K562 (cell line): ENCODE measurements around the gene ETV3L. TPM values are rescaled to one million over a fixed set of nuclear protein-coding genes. Genes with fewer than 3 reads are reported as not detected.
A peak's percentile ranks its signal among the peaks of the same experiment; 100 is the strongest.

Experiments used
- BCOR ChIP-seq: fragments of 450-650 bp; IDR thresholded peaks from 2 replicates; pipeline ENCODE4 v1.6.1; 2016
- ELF1 ChIP-seq: fragments of 200-800 bp; sonication (Bioruptor generic); IDR thresholded peaks from 2 replicates; pipeline ENCODE4 v1.6.1; 2016; ENCODE audit warnings: missing genetic modification characterization, missing compliant biosample characterization
- FOXA1 ChIP-seq: fragments of 450-650 bp; IDR thresholded peaks from 2 replicates; pipeline ENCODE4 v1.6.1; 2016; ENCODE audit warnings: mild to moderate bottlenecking, borderline replicate concordance
- HDAC6 ChIP-seq: IDR thresholded peaks from 2 replicates; pipeline ENCODE4 v1.6.1; 2012; ENCODE audit warnings: low read depth, mild to moderate bottlenecking, control low read depth, inconsistent platforms, low read length, moderate library complexity
- HMG20B ChIP-seq: fragments of 250-450 bp; sonication (Bioruptor Pico); IDR thresholded peaks from 2 replicates; pipeline ENCODE4 v1.5.0; 2021; ENCODE audit warnings: mild to moderate bottlenecking
- NFIC ChIP-seq: fragments of 450-650 bp; IDR thresholded peaks from 2 replicates; pipeline ENCODE4 v1.6.1; 2017; ENCODE audit warnings: mild to moderate bottlenecking, inconsistent platforms
- TBP ChIP-seq: optimal IDR thresholded peaks from 2 replicates; pipeline ENCODE3; 2011; ENCODE audit warnings: low read depth, low read length, improper control_type of control experiment
- TCF7 ChIP-seq: sonication (generic); IDR thresholded peaks from 2 replicates; pipeline ENCODE4 v1.6.1; 2016; ENCODE audit warnings: antibody characterized with exemption, borderline replicate concordance
- ZNF76 ChIP-seq: fragments of 250-450 bp; sonication (Bioruptor Pico); IDR thresholded peaks from 2 replicates; pipeline ENCODE4 v1.4.0; 2020; ENCODE audit warnings: mild to moderate bottlenecking, moderate library complexity, borderline replicate concordance
- ZNF778 ChIP-seq: fragments of 450-650 bp; formaldehyde crosslinking; IDR thresholded peaks from 2 replicates; pipeline ENCODE4 v1.4.0; 2020; ENCODE audit warnings: mild to moderate bottlenecking, moderate library complexity
- ZNF830 ChIP-seq: fragments of 250-450 bp; sonication (Bioruptor Pico); IDR thresholded peaks from 2 replicates; pipeline ENCODE4 v1.5.0; 2021; ENCODE audit warnings: mild to moderate bottlenecking
- polyA plus RNA-seq, 8 experiments: library from polyadenylated mRNA; depleted of rRNA in 4 of 8; stranded (reverse) in 5 of 8; unstranded in 3 of 8; fragments of >200 nt; fragmentation: Nextera tagmentation in 2 of 8; fragmentation: Illumina TruSeq in 1 of 8; extraction: Ambion mirVana in 2 of 8; extraction: Trizol in 1 of 8; gene quantifications; 2 replicates each; pipeline versions ENCODE4 v1.2.1 to v1.2.3, GENCODE V29; 2011 to 2014; ENCODE audit warnings: inconsistent platforms in 1 of 8, missing spikeins in 1 of 8
- total RNA-seq, 7 experiments: library from RNA; depleted of rRNA in 6 of 7; stranded (reverse); fragments of >200 nt in 6 of 7; fragmentation: Illumina TruSeq in 2 of 7; extraction: Trizol in 2 of 7; gene quantifications; 2 replicates each; pipeline versions ENCODE4 v1.2.1 to v1.2.3, GENCODE V29; 2011 to 2021; ENCODE audit warnings: low replicate concordance in 1 of 7
- TF ChIP-seq, protein P1 (sequence below), 2 experiments: fragments of 450-650 bp; IDR thresholded peaks; 2 replicates each; pipeline ENCODE4 v1.6.1; 2016; ENCODE audit warnings: mild to moderate bottlenecking in 2 of 2, borderline replicate concordance in 1 of 2, low read depth in 1 of 2, moderate library complexity in 1 of 2
- TF ChIP-seq, protein P2 (sequence below): sonication (generic); formaldehyde crosslinking; IDR thresholded peaks from 2 replicates; pipeline ENCODE4 v1.8.1; 2023; ENCODE audit warnings: mild to moderate bottlenecking, missing genetic modification reagents
- TF ChIP-seq, protein P3 (sequence below), 2 experiments: IDR thresholded peaks in 1 of 2; conservative IDR thresholded peaks in 1 of 2; 2 replicates each; pipeline ENCODE4 v1.6.1; 2016; ENCODE audit warnings: low read depth in 2 of 2, mild to moderate bottlenecking in 1 of 2, missing compliant biosample characterization in 1 of 2, missing genetic modification characterization in 1 of 2, moderate library complexity in 1 of 2

Gene ETV3L
- total and polyA plus RNA-seq, 9 of the 15 experiments (the other 6 are each of a cell fraction or from before 2014, with no cell fraction given), result not detected

DNA sequence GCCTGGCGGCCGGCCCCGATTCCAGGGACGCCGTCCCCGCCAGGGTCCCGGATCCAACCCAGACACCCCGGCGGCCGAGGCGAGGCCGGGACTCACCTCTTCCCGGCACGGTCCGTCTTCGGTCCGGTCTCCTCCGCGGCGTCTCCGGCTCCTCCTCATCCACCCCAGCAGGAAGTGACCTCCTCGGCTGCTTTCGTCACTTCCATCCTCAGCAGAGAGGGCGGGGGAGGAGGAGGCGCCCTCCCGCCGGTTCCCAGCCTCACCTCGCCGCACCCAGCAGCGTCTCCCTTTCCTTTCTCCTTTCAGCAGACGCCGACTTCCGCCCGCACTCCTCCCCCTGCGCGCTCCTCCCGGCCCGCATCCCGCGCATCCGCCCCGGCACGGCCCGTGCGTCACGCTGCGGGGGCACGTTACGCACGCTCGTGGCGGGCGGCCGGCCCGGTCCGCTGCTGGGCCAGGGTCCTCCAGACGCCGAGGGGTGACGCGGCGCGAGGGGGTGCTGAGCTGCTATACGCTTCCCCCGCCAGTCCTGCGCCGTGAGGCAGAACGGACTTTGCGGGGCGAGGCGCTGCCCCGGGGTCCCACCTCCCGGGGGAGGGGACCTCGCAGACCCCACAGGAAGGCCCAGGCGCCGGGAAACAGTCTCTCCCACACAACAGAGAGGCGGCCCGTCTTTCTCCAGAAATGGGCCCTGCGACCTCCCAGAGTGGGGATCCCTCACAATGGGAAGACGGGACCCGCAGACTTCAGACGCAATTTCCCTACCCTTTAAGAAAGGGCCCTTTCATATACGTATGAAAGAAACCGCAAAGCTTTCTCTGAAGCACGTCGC is 38.8 kb upstream of the ETV3L start, which contains the start of gene ETV3 (continued):
- TF ChIP-seq, protein P1, sequence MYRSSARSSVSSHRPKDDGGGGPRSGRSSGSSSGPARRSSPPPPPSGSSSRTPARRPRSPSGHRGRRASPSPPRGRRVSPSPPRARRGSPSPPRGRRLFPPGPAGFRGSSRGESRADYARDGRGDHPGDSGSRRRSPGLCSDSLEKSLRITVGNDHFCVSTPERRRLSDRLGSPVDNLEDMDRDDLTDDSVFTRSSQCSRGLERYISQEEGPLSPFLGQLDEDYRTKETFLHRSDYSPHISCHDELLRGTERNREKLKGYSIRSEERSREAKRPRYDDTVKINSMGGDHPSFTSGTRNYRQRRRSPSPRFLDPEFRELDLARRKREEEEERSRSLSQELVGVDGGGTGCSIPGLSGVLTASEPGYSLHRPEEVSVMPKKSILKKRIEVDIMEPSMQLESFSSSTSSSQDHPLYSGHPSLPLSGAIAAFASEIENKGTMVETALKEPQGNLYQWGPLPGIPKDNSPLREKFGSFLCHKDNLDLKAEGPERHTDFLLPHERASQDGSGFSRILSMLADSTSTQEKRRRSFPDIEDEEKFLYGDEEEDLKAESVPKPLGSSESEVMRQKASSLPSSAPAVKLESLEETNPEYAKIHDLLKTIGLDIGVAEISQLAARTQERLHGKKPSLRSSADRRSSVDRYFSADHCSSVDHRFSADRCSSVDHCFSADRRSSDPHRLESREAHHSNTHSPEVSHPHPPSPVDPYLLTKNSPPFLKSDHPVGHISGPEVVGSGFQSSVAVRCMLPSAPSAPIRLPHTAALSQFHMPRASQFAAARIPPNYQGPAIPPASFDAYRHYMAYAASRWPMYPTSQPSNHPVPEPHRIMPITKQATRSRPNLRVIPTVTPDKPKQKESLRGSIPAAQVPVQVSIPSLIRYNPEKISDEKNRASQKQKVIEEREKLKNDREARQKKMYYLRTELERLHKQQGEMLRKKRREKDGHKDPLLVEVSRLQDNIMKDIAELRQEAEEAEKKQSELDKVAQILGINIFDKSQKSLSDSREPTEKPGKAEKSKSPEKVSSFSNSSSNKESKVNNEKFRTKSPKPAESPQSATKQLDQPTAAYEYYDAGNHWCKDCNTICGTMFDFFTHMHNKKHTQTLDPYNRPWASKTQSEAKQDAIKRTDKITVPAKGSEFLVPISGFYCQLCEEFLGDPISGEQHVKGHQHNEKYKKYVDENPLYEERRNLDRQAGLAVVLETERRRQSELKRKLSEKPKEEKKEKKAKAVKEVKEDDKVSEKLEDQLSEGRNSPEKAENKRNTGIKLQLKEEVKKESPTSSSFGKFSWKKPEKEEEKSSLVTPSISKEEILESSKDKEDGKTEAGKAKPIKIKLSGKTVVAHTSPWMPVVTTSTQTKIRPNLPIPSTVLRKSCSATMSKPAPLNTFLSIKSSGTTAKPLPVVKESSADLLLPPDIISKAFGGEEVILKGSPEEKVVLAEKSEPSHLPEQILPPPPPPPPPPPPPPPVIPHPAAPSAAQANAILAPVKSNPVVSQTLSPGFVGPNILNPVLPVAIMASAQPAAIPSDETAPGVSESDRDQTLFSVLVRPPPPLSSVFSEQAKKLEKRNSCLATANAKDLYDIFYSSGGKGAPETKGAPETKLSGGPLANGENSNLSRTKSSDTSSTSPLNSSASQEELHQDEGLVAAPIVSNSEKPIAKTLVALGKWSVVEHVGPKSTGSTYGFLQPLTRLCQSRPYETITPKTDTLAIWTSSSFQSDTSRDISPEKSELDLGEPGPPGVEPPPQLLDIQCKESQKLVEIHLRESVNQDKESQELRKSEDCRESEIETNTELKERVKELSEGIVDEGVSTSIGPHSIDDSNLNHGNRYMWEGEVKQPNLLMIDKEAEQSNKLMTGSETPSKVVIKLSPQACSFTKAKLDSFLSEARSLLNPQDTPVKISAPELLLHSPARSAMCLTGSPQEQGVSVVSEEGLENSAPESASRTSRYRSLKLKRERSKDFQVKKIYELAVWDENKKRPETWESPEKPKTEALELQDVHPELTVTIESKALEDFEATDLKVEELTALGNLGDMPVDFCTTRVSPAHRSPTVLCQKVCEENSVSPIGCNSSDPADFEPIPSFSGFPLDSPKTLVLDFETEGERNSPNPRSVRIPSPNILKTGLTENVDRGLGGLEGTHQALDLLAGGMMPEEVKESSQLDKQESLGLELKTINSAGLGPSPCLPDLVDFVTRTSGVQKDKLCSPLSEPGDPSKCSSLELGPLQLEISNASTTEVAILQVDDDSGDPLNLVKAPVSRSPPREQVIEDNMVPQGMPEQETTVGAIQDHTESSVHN (IDR thresholded peaks at IDR 0.05; ENCODE audit: borderline replicate concordance in 1 of 2, low read depth in 1 of 2), result no peak
- TF ChIP-seq HMG20B (CRISPR knock-in tag), result no peak
- TF ChIP-seq HDAC6, result no peak
- TF ChIP-seq ZNF778, result no peak
- peak; percentile 33 for TF ChIP-seq NFIC
- TF ChIP-seq, protein P2, sequence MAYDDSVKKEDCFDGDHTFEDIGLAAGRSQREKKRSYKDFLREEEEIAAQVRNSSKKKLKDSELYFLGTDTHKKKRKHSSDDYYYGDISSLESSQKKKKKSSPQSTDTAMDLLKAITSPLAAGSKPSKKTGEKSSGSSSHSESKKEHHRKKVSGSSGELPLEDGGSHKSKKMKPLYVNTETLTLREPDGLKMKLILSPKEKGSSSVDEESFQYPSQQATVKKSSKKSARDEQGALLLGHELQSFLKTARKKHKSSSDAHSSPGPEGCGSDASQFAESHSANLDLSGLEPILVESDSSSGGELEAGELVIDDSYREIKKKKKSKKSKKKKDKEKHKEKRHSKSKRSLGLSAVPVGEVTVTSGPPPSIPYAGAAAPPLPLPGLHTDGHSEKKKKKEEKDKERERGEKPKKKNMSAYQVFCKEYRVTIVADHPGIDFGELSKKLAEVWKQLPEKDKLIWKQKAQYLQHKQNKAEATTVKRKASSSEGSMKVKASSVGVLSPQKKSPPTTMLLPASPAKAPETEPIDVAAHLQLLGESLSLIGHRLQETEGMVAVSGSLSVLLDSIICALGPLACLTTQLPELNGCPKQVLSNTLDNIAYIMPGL, result peak; percentile 27; the same call in 1 of the 2 replicates
- no peak for TF ChIP-seq FOXA1
- peak; percentile 93 for TF ChIP-seq ELF1 (tag)
- no peak for TF ChIP-seq ZNF76
- TF ChIP-seq, protein P3, sequence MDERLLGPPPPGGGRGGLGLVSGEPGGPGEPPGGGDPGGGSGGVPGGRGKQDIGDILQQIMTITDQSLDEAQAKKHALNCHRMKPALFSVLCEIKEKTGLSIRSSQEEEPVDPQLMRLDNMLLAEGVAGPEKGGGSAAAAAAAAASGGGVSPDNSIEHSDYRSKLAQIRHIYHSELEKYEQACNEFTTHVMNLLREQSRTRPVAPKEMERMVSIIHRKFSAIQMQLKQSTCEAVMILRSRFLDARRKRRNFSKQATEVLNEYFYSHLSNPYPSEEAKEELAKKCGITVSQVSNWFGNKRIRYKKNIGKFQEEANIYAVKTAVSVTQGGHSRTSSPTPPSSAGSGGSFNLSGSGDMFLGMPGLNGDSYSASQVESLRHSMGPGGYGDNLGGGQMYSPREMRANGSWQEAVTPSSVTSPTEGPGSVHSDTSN (CRISPR knock-in tag; IDR thresholded peaks at IDR 0.05; ENCODE audit: low read depth), result no peak
- TF ChIP-seq, protein P3 (tag; conservative IDR thresholded peaks at IDR 0.05; ENCODE audit: low read depth), result no peak
- TF ChIP-seq BCOR, result no peak
- TF ChIP-seq TCF7, result no peak
- TF ChIP-seq TBP, result peak; percentile 72
- 0 out of 2 replicates have a peak, but pooled peaks have one; percentile 25 for TF ChIP-seq ZNF830
